ENCODE results near the gene LSAMP.

LSAMP gene

GRCh38 chr3:116306149-116306548 is 139.1 kb downstream of the LSAMP start (continued):
- TF ChIP-seq, protein P1, sequence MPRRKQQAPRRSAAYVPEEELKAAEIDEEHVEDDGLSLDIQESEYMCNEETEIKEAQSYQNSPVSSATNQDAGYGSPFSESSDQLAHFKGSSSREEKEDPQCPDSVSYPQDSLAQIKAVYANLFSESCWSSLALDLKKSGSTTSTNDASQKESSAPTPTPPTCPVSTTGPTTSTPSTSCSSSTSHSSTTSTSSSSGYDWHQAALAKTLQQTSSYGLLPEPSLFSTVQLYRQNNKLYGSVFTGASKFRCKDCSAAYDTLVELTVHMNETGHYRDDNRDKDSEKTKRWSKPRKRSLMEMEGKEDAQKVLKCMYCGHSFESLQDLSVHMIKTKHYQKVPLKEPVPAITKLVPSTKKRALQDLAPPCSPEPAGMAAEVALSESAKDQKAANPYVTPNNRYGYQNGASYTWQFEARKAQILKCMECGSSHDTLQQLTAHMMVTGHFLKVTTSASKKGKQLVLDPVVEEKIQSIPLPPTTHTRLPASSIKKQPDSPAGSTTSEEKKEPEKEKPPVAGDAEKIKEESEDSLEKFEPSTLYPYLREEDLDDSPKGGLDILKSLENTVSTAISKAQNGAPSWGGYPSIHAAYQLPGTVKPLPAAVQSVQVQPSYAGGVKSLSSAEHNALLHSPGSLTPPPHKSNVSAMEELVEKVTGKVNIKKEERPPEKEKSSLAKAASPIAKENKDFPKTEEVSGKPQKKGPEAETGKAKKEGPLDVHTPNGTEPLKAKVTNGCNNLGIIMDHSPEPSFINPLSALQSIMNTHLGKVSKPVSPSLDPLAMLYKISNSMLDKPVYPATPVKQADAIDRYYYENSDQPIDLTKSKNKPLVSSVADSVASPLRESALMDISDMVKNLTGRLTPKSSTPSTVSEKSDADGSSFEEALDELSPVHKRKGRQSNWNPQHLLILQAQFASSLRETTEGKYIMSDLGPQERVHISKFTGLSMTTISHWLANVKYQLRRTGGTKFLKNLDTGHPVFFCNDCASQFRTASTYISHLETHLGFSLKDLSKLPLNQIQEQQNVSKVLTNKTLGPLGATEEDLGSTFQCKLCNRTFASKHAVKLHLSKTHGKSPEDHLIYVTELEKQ (tag by site-specific recombination; IDR thresholded peaks at IDR 0.05; ENCODE audit: borderline replicate concordance) = no peak
- TF ChIP-seq ZNF239 (tag by site-specific recombination; IDR thresholded peaks at IDR 0.05) = no peak
- TF ChIP-seq, protein P2, sequence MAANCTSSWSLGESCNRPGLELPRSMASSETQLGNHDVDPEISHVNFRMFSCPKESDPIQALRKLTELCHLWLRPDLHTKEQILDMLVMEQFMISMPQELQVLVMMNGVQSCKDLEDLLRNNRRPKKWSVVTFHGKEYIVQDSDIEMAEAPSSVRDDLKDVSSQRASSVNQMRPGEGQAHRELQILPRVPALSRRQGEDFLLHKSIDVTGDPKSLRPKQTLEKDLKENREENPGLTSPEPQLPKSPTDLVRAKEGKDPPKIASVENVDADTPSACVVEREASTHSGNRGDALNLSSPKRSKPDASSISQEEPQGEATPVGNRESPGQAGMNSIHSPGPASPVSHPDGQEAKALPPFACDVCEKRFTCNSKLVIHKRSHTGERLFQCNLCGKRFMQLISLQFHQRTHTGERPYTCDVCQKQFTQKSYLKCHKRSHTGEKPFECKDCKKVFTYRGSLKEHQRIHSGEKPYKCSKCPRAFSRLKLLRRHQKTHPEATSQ (tag by site-specific recombination; IDR thresholded peaks at IDR 0.05) = no peak
- TF ChIP-seq PRDM6 (tag by site-specific recombination; IDR thresholded peaks at IDR 0.05) = no peak
- no peak for TF ChIP-seq ZNF133 (tag by site-specific recombination; IDR thresholded peaks at IDR 0.05)
- TF ChIP-seq ZNF677 (tag by site-specific recombination; IDR thresholded peaks at IDR 0.05) = no peak
- TF ChIP-seq ZNF140 (tag by site-specific recombination; IDR thresholded peaks at IDR 0.05) = no peak
- no peak for TF ChIP-seq ZNF114 (tag by site-specific recombination; IDR thresholded peaks at IDR 0.05)
- no peak for TF ChIP-seq GLI4 (tag by site-specific recombination; IDR thresholded peaks at IDR 0.05)

- ChIA-PET CTCF (no interaction called here), POLR2A (no interaction called here)
- Histone ChIP-seq H3K9me3 (ENCODE audit: control insufficient read depth, insufficient read depth, low read depth, low read length) (no peaks in the 10 kb centered on the region), H3K36me3 (ENCODE audit: control insufficient read depth in 2 of 2, insufficient read depth in 1 of 2, low read length in 2 of 2) (no peaks in the 10 kb centered on the region), H3K27ac (ENCODE audit: extremely low read depth, low read depth, low read length) (no peak overlapping the region), H3K4me1 (ENCODE audit: control insufficient read depth, insufficient read depth, low read length) (no peaks in the 10 kb centered on the region), H3K4me3 (ENCODE audit: low read depth, low read length) (no peak overlapping the region)
- no peak for TF ChIP-seq ZNF544 (tag by site-specific recombination; IDR thresholded peaks at IDR 0.05)
- TF ChIP-seq ZNF623 (tag by site-specific recombination; IDR thresholded peaks at IDR 0.05) = no peak
- no peak for TF ChIP-seq ZNF837 (tag by site-specific recombination; IDR thresholded peaks at IDR 0.05)
- TF ChIP-seq ZFP69B (tag by site-specific recombination; IDR thresholded peaks at IDR 0.05) = no peak
- TF ChIP-seq, protein P3, sequence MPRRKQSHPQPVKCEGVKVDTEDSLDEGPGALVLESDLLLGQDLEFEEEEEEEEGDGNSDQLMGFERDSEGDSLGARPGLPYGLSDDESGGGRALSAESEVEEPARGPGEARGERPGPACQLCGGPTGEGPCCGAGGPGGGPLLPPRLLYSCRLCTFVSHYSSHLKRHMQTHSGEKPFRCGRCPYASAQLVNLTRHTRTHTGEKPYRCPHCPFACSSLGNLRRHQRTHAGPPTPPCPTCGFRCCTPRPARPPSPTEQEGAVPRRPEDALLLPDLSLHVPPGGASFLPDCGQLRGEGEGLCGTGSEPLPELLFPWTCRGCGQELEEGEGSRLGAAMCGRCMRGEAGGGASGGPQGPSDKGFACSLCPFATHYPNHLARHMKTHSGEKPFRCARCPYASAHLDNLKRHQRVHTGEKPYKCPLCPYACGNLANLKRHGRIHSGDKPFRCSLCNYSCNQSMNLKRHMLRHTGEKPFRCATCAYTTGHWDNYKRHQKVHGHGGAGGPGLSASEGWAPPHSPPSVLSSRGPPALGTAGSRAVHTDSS (tag by site-specific recombination; IDR thresholded peaks at IDR 0.05) = no peak
- TF ChIP-seq ZNF677 (tag by site-specific recombination; IDR thresholded peaks at IDR 0.05) = no peak
- TF ChIP-seq ZNF560 (tag by site-specific recombination; IDR thresholded peaks at IDR 0.05; ENCODE audit: borderline replicate concordance) = no peak
- TF ChIP-seq ZNF654 (tag by site-specific recombination; IDR thresholded peaks at IDR 0.05; ENCODE audit: low read depth) = no peak
- TF ChIP-seq, protein P4, sequence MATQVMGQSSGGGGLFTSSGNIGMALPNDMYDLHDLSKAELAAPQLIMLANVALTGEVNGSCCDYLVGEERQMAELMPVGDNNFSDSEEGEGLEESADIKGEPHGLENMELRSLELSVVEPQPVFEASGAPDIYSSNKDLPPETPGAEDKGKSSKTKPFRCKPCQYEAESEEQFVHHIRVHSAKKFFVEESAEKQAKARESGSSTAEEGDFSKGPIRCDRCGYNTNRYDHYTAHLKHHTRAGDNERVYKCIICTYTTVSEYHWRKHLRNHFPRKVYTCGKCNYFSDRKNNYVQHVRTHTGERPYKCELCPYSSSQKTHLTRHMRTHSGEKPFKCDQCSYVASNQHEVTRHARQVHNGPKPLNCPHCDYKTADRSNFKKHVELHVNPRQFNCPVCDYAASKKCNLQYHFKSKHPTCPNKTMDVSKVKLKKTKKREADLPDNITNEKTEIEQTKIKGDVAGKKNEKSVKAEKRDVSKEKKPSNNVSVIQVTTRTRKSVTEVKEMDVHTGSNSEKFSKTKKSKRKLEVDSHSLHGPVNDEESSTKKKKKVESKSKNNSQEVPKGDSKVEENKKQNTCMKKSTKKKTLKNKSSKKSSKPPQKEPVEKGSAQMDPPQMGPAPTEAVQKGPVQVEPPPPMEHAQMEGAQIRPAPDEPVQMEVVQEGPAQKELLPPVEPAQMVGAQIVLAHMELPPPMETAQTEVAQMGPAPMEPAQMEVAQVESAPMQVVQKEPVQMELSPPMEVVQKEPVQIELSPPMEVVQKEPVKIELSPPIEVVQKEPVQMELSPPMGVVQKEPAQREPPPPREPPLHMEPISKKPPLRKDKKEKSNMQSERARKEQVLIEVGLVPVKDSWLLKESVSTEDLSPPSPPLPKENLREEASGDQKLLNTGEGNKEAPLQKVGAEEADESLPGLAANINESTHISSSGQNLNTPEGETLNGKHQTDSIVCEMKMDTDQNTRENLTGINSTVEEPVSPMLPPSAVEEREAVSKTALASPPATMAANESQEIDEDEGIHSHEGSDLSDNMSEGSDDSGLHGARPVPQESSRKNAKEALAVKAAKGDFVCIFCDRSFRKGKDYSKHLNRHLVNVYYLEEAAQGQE (tag by site-specific recombination; IDR thresholded peaks at IDR 0.05) = no peak
- no peak for TF ChIP-seq ZNF629 (tag by site-specific recombination; IDR thresholded peaks at IDR 0.05)
- no peak for TF ChIP-seq ZBTB10 (tag by site-specific recombination; IDR thresholded peaks at IDR 0.05)
- TF ChIP-seq, protein P5, sequence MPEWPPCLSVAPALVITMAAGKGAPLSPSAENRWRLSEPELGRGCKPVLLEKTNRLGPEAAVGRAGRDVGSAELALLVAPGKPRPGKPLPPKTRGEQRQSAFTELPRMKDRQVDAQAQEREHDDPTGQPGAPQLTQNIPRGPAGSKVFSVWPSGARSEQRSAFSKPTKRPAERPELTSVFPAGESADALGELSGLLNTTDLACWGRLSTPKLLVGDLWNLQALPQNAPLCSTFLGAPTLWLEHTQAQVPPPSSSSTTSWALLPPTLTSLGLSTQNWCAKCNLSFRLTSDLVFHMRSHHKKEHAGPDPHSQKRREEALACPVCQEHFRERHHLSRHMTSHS (tag by site-specific recombination; IDR thresholded peaks at IDR 0.05) = no peak
- no peak for TF ChIP-seq ZBTB48 (tag by site-specific recombination; IDR thresholded peaks at IDR 0.05)
Observed at GRCh38 chr3:116302087-116302747, 143.1 kb downstream of the LSAMP start.
